ENCODE results near the gene HIKESHI. TPM values are rescaled to one million over a fixed set of nuclear protein-coding genes. Genes with fewer than 3 reads are reported as not detected.

Gene HIKESHI
- total and polyA plus RNA-seq, 2 of the 13 experiments (the other 11 are each of a cell fraction or from before 2014, with no cell fraction given) = 67.8 to 74.8 TPM

DNA sequence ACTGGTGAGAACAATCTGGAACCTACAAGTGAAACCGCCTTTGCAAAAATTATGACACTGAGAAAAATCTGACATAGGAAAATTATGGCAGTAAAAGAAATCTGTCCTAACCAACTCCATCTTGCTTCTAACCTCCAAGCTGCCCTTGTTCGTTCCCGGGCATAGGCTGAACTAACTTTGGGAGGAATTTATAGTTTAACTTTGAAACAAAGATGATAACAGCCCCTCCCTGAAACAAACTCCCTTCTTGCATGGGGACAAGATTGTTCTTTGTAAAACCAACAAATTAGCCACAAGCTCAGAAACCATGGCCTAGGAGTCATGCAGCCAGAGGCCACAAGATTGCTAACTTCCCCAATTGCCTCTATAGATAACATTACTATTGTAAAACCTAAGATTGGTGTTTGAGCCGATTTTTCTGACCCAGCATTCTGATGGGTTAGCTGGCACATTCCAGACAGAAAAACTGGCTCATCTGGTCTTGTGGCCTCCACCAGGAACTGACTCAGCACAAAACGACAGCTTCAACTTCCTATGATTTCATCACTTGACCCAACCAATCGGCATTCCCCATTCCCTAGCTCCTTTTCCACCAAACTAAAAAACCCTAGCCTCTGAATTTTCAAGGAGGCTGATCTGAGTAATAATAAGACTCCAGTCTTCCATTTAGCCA lies 69.0 kb downstream of the HIKESHI start:
- no peak overlapping the region for H2AFZ ChIP-seq (ENCODE audit: low read length)
- H3K4me1 ChIP-seq (ENCODE audit: insufficient read depth, low read length) = no peaks in the 10 kb centered on the region
- H3K27me3 ChIP-seq (ENCODE audit: control insufficient read depth in 1 of 2, insufficient read depth in 2 of 2, low read length in 2 of 2) = 0 out of 5 replicates have a peak, but pooled peaks cover 0 to 3% of the 10 kb centered on the region in 2 experiments
- POLR2A ChIA-PET = no interaction called here
- H3K4me3 ChIP-seq (replicated peaks in 1 of 3; ENCODE audit: insufficient read depth in 1 of 3, low read depth in 2 of 3, low read length in 3 of 3) = no peak overlapping the region
- DNase-seq (ENCODE audit: low spot score) = peak; percentile 5
- intact Hi-C loops (cut with micrococcal nuclease; ENCODE audit: unreplicated experiment) (no loop called here), in situ Hi-C loops (cut with HindIII; ENCODE audit: extremely low pct_ligation_motif_present, low pct_unique_long_range_greater_than_20kb) (loop anchor here (25.0 kb wide), 1 partner anchor 441 kb away; the partner anchor contains the start of gene PRSS23)
- no TSS peak for BruUV-seq (replicated peaks)
- no peaks in the 10 kb centered on the region for H3K79me2 ChIP-seq (ENCODE audit: insufficient read depth, low read length)
- CTCF ChIA-PET (ENCODE audit: low intra/inter-chr PET ratio, low total read pairs) = no interaction called here
- H3K36me3 ChIP-seq (replicated peaks in 1 of 2; ENCODE audit: control insufficient read depth in 1 of 2, insufficient read depth in 2 of 2, low read length in 2 of 2) = no peaks in the 10 kb centered on the region
- TF ChIP-seq MAFF (IDR thresholded peaks at IDR 0.05; ENCODE audit: low read depth, low read length) (peak; percentile 83), ZNF557 (CRISPR knock-in tag; IDR thresholded peaks at IDR 0.05) (no peak), STAG1 (CRISPR knock-in tag; IDR thresholded peaks at IDR 0.05) (no peak), TOE1 (CRISPR knock-in tag; IDR thresholded peaks at IDR 0.05) (no peak), MAFK (conservative IDR thresholded peaks at IDR 0.05 in 1 of 2, IDR thresholded peaks at IDR 0.05 in 1 of 2; ENCODE audit: low read length in 2 of 2) (peak; percentile 80 to 87)
- TF ChIP-seq, protein P1, sequence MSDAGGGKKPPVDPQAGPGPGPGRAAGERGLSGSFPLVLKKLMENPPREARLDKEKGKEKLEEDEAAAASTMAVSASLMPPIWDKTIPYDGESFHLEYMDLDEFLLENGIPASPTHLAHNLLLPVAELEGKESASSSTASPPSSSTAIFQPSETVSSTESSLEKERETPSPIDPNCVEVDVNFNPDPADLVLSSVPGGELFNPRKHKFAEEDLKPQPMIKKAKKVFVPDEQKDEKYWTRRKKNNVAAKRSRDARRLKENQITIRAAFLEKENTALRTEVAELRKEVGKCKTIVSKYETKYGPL (CRISPR knock-in tag; IDR thresholded peaks at IDR 0.05) = no peak
- H3K27ac ChIP-seq (ENCODE audit: extremely low read length, insufficient read depth, low read length) = no peak overlapping the region
- no peak for FAIRE-seq
- H3K9me3 ChIP-seq (ENCODE audit: low read length) = no peaks in the 10 kb centered on the region
- no peaks in the 10 kb centered on the region for H4K20me1 ChIP-seq (ENCODE audit: insufficient read depth, low read length)
- H3K9ac ChIP-seq (ENCODE audit: insufficient read depth, low read depth, low read length) = no peak overlapping the region
- 12% methylated on average over 6 of the region's 6 CpGs for WGBS (ENCODE audit: low lambda C conversion rate)
- no peak for ATAC-seq
- H3K4me2 ChIP-seq (ENCODE audit: low read depth, low read length) = no peak overlapping the region

DNA sequence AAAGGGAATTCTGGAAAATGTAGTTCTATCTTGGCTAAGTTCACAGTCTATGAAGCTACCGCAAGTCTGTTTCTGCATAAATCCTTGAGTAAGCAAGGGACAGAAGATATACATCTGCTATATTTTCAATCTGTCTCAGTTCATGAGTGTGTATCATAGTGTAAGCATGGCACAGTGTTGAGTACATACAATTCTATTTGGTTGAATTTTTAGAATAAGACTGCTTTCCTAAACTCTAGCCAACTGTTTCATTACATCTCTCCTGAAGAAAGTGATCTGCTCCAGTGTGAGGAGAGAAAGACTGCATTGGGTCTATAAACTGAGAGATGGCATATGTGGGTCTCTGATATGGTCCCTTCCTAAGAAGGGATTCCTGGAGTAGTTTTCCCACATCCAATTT lies 70.0 kb downstream of the HIKESHI start:
- no peak for ATAC-seq
- BruUV-seq (replicated peaks) = no TSS peak
- H3K27ac ChIP-seq (ENCODE audit: extremely low read length, insufficient read depth, low read length) = no peak overlapping the region
- intact Hi-C loops (cut with micrococcal nuclease; ENCODE audit: unreplicated experiment) (no loop called here), in situ Hi-C loops (cut with HindIII; ENCODE audit: extremely low pct_ligation_motif_present, low pct_unique_long_range_greater_than_20kb) (loop anchor here (25.0 kb wide), 1 partner anchor 440 kb away; the partner anchor contains the start of gene PRSS23)
- FAIRE-seq = no peak
- no peaks in the 10 kb centered on the region for H4K20me1 ChIP-seq (ENCODE audit: insufficient read depth, low read length)
- no peaks in the 10 kb centered on the region for H3K36me3 ChIP-seq (replicated peaks in 1 of 2; ENCODE audit: control insufficient read depth in 1 of 2, insufficient read depth in 2 of 2, low read length in 2 of 2)
- WGBS (ENCODE audit: low lambda C conversion rate) = 100% methylated on average over 1 of the region's 1 CpG
- H3K79me2 ChIP-seq (ENCODE audit: insufficient read depth, low read length) = no peaks in the 10 kb centered on the region
- no peak overlapping the region for H3K9ac ChIP-seq (ENCODE audit: insufficient read depth, low read depth, low read length)
- DNase-seq (ENCODE audit: low spot score) = no peak
- 0 out of 5 replicates have a peak, but pooled peaks cover 0 to 3% of the 10 kb centered on the region in 2 experiments for H3K27me3 ChIP-seq (ENCODE audit: control insufficient read depth in 1 of 2, insufficient read depth in 2 of 2, low read length in 2 of 2)
- no peak overlapping the region for H2AFZ ChIP-seq (ENCODE audit: low read length)
- CTCF ChIA-PET (ENCODE audit: low intra/inter-chr PET ratio, low total read pairs) = no interaction called here
- no peak overlapping the region for H3K4me3 ChIP-seq (replicated peaks in 1 of 3; ENCODE audit: insufficient read depth in 1 of 3, low read depth in 2 of 3, low read length in 3 of 3)
- no peak overlapping the region for H3K4me2 ChIP-seq (ENCODE audit: low read depth, low read length)
- no peaks in the 10 kb centered on the region for H3K9me3 ChIP-seq (ENCODE audit: low read length)
- H3K4me1 ChIP-seq (ENCODE audit: insufficient read depth, low read length) = no peaks in the 10 kb centered on the region
- POLR2A ChIA-PET = no interaction called here
- TF ChIP-seq HDAC2 (CRISPR knock-in tag; IDR thresholded peaks at IDR 0.05) (no peak), REPIN1 (CRISPR knock-in tag; IDR thresholded peaks at IDR 0.05; ENCODE audit: borderline replicate concordance, low read depth) (no peak), ZNF326 (CRISPR knock-in tag; IDR thresholded peaks at IDR 0.05; ENCODE audit: borderline replicate concordance) (no peak), SIX1 (CRISPR knock-in tag; IDR thresholded peaks at IDR 0.05; ENCODE audit: borderline replicate concordance) (no peak), ZNF552 (CRISPR knock-in tag; IDR thresholded peaks at IDR 0.05; ENCODE audit: borderline replicate concordance) (no peak), XRCC5 (optimal IDR thresholded peaks at IDR 0.05; ENCODE audit: low read length) (no peak)

Measured in HepG2 (cell line).